HG03060 (cell line): ENCODE measurements around the gene KLHDC10.
"Not testable (repeated sequence)": the region's sequence is repeated elsewhere in the genome, so short reads cannot be mapped to it uniquely, and the experiment has no call there.

Source experiments
- ATAC-seq: cut with Tn5 transposase; IDR thresholded peaks from one replicate; pipeline ENCODE4 v1.9.1; 2021; ENCODE audit warnings: low read depth, moderate number of reproducible peaks; ENCODE audit not compliant: unreplicated experiment

Gene KLHDC10

GRCh38 chr7:130152493-130153210 is 82.3 kb downstream of the KLHDC10 start:
- ATAC-seq = no peak

DNA sequence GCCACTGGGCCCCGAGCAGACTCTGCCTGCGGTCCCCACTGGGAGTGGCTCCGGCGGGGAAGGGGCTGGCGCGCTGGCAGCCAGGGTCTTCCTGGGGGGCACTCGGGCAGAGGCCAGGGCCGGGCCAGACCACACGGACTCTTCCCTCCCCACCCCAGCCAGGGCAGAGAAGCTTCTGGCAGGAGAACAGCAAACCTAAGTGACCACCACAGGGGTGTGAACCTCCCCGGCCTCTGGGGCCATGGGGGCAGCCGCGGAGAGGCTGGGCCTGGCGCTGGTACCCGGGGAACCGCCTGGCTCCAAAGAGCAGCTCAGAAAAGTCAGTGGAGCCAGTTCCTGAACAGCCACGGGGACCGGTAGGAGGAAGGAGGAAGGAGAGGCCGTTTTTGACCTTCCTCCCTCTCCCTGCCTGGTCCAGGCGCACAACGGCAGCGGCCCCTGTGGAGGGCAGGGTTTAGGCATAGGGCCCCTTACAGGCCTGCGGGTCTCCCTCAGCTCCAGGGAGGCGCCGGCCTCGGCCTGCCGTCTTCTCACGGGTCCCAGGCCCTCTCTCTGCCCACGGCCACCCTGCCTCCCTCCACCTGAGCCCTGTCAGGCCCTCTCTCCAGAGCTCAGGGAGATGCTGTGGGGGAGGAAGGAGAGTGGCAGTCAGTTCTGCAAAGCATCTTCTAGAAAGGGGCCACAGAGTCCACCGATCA is 83.0 kb downstream of the KLHDC10 start:
- no peak for ATAC-seq

GRCh38 chr7:130154131-130154500 is 83.8 kb downstream of the KLHDC10 start:
- no peak for ATAC-seq

DNA sequence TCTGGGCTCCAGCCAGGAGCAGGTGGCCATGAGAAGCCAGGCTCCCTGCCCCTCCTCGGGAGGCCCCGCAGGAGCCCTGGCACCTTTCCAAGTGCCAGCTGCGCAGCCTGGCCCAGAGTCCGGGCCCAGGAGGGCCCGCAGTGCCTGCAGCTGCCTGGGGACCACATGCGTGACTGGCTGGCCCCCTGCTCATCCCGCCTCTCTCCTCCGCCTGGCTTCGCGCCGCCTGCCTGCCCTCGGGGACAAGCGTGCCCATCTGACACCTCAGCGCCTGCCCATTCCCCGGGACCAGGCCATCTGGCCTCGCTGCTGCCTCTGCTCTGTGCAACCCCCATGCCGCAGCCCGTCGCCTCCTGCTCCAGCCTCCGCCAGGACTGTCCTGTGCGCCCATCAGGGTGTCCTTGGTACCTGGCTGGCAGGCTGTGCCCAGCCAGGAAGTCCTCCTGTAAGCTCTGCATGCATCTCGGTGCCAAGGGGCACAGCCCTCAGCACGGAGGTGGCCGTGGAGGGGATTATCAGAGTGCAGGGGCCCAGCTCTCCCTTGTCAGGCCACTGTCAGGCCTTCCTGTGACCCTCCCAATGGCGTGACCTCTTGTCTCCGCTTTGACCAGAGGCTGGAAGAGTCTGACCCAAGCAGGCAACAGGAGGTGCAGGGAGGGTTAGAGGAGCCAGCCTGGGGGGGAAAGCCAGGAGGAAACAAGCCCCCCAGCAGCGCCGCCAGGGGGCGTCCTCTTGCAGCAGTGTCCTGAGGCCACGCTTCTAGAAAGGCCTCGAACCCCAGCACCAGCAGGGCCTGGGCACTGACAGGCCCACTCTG is 84.4 kb downstream of the KLHDC10 start:
- ATAC-seq = no peak

GRCh38 chr7:130156140-130156539 is 85.8 kb downstream of the KLHDC10 start:
- ATAC-seq = no peak

DNA sequence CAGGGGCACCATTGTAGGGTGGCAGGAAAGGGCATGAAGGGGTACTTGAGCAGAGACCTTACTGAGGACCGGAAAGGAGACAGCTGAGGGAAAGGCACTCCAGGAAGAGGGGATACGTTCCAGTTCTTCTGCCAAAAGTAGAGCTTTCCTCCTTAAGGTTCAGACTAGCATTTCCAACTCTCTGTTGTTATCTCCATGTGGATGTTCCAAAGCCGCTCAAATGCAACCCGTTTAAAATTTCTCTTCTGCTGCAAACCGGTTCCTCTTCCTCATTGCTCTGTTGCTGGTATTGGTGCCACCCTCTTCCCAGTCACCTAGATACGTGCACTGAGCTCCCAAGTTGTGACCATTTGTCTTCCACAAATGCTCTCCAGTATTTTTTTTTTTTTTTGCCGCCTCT is 87.4 kb downstream of the KLHDC10 start:
- no peak for ATAC-seq

- no peak for ATAC-seq
Observed at GRCh38 chr7:130160023-130160422, 89.7 kb downstream of the KLHDC10 start.

- ATAC-seq = no peak
Observed at GRCh38 chr7:130160455-130160854, 90.1 kb downstream of the KLHDC10 start.

DNA sequence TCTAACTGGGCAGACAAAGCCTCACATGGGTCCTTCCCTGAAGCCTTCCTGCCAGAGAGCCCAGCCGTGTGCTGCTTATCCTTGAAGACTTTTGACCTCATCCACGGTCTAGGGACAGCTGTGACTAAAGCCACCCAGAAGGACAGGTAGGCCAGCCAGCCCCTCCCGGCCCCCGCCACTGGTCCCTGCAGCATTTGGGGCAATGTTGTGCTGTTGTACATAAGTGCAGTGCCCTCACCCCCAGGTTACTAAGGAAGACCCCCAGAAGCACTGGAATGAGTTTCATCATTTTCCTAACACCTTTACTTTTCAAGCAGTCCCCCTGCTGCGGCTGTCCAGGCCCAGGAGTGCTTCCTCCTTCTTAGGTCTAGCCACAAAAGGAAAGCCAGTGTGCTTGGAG is 91.9 kb downstream of the KLHDC10 start:
- no peak for ATAC-seq

GRCh38 chr7:130174237-130174959 is 104.1 kb downstream of the KLHDC10 start:
- ATAC-seq = no peak

DNA sequence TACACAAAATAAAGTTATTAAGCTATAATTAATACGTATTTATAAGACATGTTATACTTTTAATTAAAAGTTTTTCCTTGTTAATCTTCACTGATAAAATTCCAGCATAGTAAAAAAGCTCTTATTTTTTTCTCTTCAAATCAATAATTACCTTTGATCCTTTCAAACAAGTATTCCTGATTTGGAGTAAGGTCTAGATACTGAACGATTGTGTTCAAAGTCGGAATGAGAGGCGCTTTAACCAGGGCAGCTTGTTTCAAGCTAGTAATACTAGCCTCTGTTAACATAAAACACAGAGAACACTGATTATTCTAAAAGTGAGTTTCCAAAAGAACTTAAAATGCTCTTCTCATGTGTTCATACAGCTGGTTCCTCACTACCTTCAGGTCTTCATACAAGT is 107.9 kb downstream of the KLHDC10 start:
- ATAC-seq = no peak

DNA sequence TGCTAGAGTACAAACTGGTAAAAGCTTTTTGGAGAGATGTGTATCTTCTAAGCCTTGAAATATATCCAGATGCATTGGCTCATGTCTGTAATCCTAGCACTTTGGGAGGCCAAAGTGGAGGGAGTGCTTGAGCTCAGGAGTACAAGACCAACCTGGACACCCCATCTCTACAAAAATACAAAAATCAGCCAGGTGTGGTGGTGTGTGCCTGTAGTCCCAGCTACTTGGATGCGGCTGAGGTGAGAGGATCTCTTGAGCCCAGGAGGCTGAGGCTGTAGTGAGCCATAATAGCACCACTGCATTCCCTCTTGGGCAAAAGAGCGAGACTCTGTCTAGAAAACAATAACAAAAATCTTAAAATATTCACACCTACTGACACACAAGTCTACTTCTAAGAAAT is 109.3 kb downstream of the KLHDC10 start:
- no peak for ATAC-seq

DNA sequence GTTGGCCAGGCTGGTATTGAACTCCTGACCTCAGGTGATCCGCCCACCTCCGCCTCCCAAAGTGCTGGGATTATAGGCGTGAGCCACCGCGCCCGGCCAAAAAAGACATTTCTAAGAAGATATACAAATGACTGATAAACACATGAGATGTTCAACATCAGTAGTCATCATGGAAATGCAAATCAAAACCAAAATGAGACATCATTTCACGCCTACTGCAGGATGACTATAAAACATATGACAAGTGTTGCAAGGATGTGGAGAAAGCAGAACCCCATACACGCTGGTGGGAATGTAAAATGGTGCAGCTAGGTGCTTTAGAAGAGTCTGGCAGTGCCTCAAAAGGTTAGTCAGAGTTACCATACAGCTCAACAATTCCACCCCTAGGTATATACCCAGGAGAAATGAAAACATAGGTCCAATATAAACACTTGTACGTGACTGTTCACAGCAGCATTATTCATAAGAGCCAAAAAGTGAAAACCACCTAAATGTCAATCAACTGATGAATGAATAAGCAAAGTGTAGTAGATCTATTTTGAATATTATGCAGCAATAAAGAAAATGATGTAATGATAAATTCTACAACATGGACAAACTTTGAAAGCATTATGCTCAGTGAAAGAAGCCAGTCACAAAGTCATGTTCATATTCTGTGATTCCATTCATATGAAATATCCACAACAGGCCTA is 110.4 kb downstream of the KLHDC10 start:
- no peak for ATAC-seq

DNA sequence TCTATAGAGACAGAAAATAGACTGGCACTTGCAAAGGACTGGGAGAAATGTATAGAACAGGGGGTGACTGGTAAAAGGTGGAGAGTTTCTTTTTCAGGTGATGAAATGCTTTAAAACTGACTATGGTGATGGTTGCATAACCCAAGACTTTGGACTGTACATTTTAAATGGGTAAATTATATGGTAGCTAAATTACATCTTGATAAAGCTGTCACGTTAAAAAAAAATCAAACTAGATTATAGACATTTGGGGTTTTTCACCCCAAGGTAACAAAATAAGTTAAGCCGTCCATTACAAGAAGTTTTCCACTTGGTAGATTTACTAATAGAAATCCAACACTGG is 110.9 kb downstream of the KLHDC10 start:
- no peak for ATAC-seq

DNA sequence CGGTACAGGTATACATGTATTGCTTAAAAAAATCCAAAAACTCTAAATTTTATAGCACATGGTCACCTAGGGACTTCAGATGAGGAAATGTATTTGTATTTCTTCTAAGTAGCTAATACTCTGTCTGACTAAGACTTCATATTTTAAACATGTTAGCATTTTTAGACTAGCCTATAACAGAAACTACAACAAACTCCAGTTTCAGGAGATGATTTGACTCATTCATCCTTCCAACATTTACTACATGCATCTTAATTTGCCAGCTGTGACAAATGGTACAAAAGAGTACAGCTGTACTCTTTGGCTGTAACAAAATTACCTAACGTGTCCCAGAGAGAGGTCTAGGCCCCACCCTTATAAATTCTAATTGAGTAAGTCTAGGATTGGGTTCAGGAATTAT is 112.7 kb downstream of the KLHDC10 start:
- ATAC-seq = no peak

DNA sequence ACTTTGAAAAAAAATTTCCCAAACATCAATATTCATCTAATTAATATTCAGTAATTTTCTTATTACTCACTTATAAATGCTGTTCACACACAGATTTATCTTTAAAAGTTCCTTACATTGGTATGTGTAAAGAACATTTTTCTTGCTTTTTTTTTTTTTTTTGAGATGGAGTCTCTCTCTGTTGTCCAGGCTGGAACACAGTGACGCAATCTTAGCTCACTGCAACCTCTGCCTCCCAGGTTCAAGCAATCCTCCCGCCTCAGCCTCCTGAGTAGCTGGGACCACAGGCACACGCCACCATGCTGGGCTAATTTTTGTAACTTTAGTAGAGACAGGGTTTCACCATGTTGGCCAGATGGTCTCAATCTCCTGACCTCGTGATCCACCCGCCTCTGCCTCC is 114.0 kb downstream of the KLHDC10 start:
- not testable (repeated sequence) for ATAC-seq
